HepG2 (cell line): ENCODE results near the gene RFX7. TPM values are rescaled to one million over a fixed set of nuclear protein-coding genes. Genes with fewer than 3 reads are reported as not detected.

Source experiments
- GABPA ChIP-seq, 2 experiments: IDR thresholded peaks; 2 replicates each; pipeline ENCODE4 v1.6.1; 2011 to 2016; ENCODE audit warnings: low read depth in 2 of 2, low read length in 1 of 2, missing biosample characterization in 1 of 2, missing genetic modification characterization in 1 of 2
- RAD51 ChIP-seq: fragments of 450-650 bp; IDR thresholded peaks from 2 replicates; pipeline ENCODE4 v1.6.1; 2016; ENCODE audit warnings: borderline replicate concordance
- REPIN1 ChIP-seq: sonication (generic); formaldehyde crosslinking; IDR thresholded peaks from 2 replicates; pipeline ENCODE4 v1.8.0; 2022; ENCODE audit warnings: missing genetic modification reagents, low read depth, mild to moderate bottlenecking, borderline replicate concordance
- SOX13 ChIP-seq, 3 experiments: fragments of 450-650 bp in 1 of 3; sonication (generic) in 1 of 3; formaldehyde crosslinking in 1 of 3; IDR thresholded peaks in 2 of 3; conservative IDR thresholded peaks in 1 of 3; 2 replicates each; pipeline versions ENCODE4 v1.5.0 to v1.6.1; 2016 to 2020; ENCODE audit warnings: antibody characterized with exemption in 1 of 3, mild to moderate bottlenecking in 1 of 3, missing compliant biosample characterization in 1 of 3, missing genetic modification reagents in 1 of 3, moderate library complexity in 1 of 3
- ZFP36 ChIP-seq: fragments of 150-350 bp; IDR thresholded peaks from 2 replicates; pipeline ENCODE4 v1.6.1; 2018; ENCODE audit warnings: borderline replicate concordance, low read length, low read depth; ENCODE audit not compliant: partially characterized antibody
- ZKSCAN1 ChIP-seq: fragments of 150-350 bp; IDR thresholded peaks from 2 replicates; pipeline ENCODE4 v1.6.1; 2014; ENCODE audit warnings: low read length
- ZNF142 ChIP-seq: sonication (generic); formaldehyde crosslinking; IDR thresholded peaks from 2 replicates; pipeline ENCODE4 v1.4.0; 2020; ENCODE audit warnings: missing genetic modification reagents
- ZNF343 ChIP-seq: sonication (generic); formaldehyde crosslinking; IDR thresholded peaks from 2 replicates; pipeline ENCODE4 v1.4.0; 2020; ENCODE audit warnings: mild to moderate bottlenecking, missing genetic modification reagents
- ZNF564 ChIP-seq: sonication (generic); formaldehyde crosslinking; IDR thresholded peaks from 2 replicates; pipeline ENCODE4 v1.8.1; 2023; ENCODE audit warnings: mild to moderate bottlenecking, missing genetic modification reagents
- ZNF644 ChIP-seq: IDR thresholded peaks from 2 replicates; pipeline ENCODE4 v1.6.1; 2016; ENCODE audit warnings: low read depth
- ZNF784 ChIP-seq: sonication (generic); formaldehyde crosslinking; IDR thresholded peaks from 2 replicates; pipeline ENCODE4 v1.5.1; 2020; ENCODE audit warnings: missing genetic modification reagents, mild to moderate bottlenecking, borderline replicate concordance
- polyA plus RNA-seq, 8 experiments: library from polyadenylated mRNA; depleted of rRNA in 3 of 8; stranded (reverse) in 7 of 8; unstranded in 1 of 8; fragments of >200 nt; fragmentation: Illumina TruSeq in 4 of 8; extraction: Trizol in 4 of 8; gene quantifications; 2 replicates each; pipeline versions ENCODE4 v1.2.1 to v1.2.3, GENCODE V29; 2011 to 2016; ENCODE audit warnings: low read depth in 4 of 8, missing spikeins in 1 of 8, mixed read lengths in 1 of 8; ENCODE audit not compliant: insufficient read depth in 1 of 8
- total RNA-seq, 5 experiments: library from RNA; depleted of rRNA; stranded (reverse); fragments of >200 nt; fragmentation: Illumina TruSeq; extraction: Trizol; gene quantifications; 2 replicates each; pipeline ENCODE4 v1.2.3, GENCODE V29; 2016; ENCODE audit warnings: low read depth in 1 of 5
- TF ChIP-seq, protein P1 (sequence below): conservative IDR thresholded peaks from 2 replicates; pipeline ENCODE4 v1.6.1; 2018; ENCODE audit warnings: missing genetic modification reagents
- TF ChIP-seq, protein P2 (sequence below), 2 experiments: sonication (generic) in 1 of 2; formaldehyde crosslinking in 1 of 2; IDR thresholded peaks; 2 replicates each; pipeline versions ENCODE4 v1.4.0 to v1.6.1; 2016 to 2020; ENCODE audit warnings: borderline replicate concordance in 1 of 2, low read depth in 1 of 2, mild to moderate bottlenecking in 1 of 2, missing genetic modification reagents in 1 of 2

The RFX7 gene
- total and polyA plus RNA-seq, 2 of the 13 experiments (the other 11 are each of a cell fraction or from before 2014, with no cell fraction given), result 8.5 to 10.4 TPM

DNA sequence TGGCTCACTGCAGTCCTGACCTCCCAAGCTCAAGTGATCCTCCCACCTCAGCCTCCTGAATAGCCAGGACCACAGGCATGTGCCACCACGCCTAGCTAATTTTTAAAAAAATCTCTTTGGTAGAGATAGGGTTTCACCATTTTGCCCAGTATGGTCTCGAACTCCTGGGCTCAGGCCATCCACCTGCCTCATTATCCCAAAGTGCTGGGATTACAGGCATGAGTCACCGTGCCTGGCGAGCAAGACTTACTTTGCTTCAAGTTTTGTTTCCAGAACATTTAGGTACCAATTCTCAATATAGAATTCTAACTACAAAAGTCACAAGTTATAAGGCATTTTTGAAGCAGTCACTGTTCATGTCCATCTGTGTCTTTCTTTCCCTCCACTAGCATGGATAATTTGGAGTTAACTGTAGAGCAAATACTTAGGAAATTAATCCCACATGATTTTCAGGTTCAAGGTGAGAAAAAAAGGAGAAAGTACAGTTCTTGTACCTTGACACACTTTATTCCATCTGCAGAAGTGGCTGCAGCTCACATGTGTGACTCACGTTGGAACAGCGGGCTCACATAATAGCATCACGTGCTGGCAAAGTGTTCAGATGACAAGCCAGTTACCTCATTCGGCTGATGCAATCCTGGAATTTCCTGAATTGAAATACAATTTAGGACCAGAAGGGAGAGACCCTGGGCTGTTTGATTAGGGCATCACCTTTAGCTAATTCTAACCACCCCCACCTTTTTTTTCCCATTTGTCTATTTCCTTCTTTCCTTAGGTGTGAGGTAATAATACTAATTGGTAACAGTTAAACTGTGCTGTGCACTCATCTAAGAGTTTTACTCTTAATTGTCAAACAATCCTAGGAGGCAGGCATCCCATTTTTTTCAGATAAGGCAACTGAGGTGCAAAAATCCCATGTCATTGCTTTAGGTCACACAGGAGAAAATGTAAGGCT, 203.3 kb downstream of the RFX7 start (continued):
- TF ChIP-seq GABPA (IDR thresholded peaks at IDR 0.05; ENCODE audit: low read depth, low read length), result no peak
- 0 out of 2 replicates have a peak, but pooled peaks have one; percentile 16 for TF ChIP-seq GABPA (CRISPR knock-in tag; IDR thresholded peaks at IDR 0.05; ENCODE audit: low read depth)
- peak; percentile 87 for TF ChIP-seq REPIN1 (CRISPR knock-in tag)
- peak; percentile 39; the same call in 1 of the 2 replicates for TF ChIP-seq RAD51
- TF ChIP-seq ZNF644 (CRISPR knock-in tag), result peak; percentile 71; the same call in 1 of the 2 replicates
- no peak for TF ChIP-seq ZNF564 (CRISPR knock-in tag)
- TF ChIP-seq, protein P1, sequence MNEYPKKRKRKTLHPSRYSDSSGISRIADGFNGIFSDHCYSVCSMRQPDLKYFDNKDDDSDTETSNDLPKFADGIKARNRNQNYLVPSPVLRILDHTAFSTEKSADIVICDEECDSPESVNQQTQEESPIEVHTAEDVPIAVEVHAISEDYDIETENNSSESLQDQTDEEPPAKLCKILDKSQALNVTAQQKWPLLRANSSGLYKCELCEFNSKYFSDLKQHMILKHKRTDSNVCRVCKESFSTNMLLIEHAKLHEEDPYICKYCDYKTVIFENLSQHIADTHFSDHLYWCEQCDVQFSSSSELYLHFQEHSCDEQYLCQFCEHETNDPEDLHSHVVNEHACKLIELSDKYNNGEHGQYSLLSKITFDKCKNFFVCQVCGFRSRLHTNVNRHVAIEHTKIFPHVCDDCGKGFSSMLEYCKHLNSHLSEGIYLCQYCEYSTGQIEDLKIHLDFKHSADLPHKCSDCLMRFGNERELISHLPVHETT, result no peak
- no peak for TF ChIP-seq ZNF784 (CRISPR knock-in tag)
- TF ChIP-seq ZNF343 (CRISPR knock-in tag), result 0 out of 2 replicates have a peak, but pooled peaks have one; percentile 48
- TF ChIP-seq ZKSCAN1, result no peak
- peak; percentile 44; the same call in 1 of the 2 replicates for TF ChIP-seq ZNF142 (CRISPR knock-in tag)
- no peak for TF ChIP-seq ZFP36
- TF ChIP-seq, protein P2, sequence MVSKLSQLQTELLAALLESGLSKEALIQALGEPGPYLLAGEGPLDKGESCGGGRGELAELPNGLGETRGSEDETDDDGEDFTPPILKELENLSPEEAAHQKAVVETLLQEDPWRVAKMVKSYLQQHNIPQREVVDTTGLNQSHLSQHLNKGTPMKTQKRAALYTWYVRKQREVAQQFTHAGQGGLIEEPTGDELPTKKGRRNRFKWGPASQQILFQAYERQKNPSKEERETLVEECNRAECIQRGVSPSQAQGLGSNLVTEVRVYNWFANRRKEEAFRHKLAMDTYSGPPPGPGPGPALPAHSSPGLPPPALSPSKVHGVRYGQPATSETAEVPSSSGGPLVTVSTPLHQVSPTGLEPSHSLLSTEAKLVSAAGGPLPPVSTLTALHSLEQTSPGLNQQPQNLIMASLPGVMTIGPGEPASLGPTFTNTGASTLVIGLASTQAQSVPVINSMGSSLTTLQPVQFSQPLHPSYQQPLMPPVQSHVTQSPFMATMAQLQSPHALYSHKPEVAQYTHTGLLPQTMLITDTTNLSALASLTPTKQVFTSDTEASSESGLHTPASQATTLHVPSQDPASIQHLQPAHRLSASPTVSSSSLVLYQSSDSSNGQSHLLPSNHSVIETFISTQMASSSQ (IDR thresholded peaks at IDR 0.05; ENCODE audit: low read depth), result no peak
- TF ChIP-seq, protein P2 (CRISPR knock-in tag; IDR thresholded peaks at IDR 0.05; ENCODE audit: borderline replicate concordance), result no peak
- TF ChIP-seq SOX13 (IDR thresholded peaks at IDR 0.05), result peak; percentile 60
- TF ChIP-seq SOX13 (CRISPR knock-in tag; conservative IDR thresholded peaks at IDR 0.05 in 1 of 2, IDR thresholded peaks at IDR 0.05 in 1 of 2), result peak in 1 of 2 experiments; percentile 93; a peak in 2 of 4 replicates
